IPS DF 4.7 (cell line): ENCODE measurements around the gene LRP1-AS.

Experiments used
- DNase-seq: peaks from one replicate; pipeline ENCODE4 v3.0.0-alpha.2; 2013; ENCODE audit warnings: low spot score; ENCODE audit errors: extremely low read depth

LRP1-AS gene

DNA sequence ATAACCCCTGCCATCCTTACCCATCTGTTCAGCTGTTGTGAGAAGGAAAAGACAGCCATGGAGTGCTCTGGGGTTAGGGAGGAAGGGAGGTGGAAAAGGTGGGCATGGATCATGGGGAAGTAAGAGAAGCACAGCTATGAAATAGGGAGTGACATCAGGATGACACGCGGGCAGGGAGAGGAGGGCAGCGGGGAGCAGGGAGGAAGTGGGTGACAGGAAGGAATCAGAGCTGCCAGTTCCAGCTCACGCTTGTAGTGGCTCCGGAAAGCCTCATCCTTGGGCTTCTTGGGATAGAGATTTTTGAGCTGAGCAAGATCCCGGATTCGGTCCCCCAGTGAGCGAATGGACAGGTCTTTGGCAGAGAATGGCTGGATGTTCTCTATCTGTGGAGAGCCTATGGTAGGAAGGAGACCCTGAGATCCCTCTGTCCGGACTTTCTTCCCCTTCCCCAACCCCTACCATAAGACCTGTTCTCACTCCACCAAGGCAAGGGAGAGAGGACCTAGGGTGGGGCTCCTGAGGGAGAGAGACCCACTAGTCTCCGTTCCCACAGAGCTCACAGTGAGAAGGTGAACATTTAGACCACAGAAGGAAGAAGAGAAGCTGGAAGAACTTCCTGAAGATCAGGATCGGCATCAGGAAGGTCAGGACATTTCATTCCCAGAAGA is 48.2 kb downstream of the LRP1-AS start:
- no peak for DNase-seq

DNA sequence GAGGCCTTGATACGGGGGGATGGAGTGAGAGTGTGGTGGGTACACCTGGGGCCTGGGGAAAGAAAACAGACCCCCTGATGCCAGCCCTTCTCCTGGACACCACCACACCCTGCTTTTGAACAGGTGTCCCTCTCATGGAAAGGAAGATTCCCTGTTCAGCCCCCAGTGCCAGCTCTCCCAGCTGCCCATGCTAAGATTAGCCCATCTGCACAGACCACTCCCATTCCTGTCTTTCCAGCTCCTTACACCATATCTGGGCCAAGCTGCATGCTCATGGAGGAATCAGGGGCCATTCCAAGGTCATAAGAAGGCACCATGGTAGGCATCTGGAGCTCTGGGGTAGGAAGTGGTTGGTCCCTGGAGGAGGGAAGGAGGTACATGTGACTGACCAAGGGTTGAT is 48.9 kb downstream of the LRP1-AS start:
- DNase-seq, result no peak

DNA sequence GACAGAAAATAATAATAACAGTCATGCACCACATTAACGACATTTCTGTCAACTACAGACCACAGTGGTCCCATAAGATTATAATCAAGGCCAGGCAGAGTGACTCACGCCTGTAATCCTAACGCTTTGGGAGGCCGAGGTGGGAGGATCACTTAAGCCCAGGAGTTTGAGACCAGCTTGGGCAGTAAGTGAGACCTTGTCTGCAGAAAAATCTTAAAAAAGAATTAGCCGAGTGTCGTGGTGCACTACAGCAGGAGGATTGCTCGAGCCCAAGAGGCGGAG is 49.9 kb downstream of the LRP1-AS start:
- DNase-seq, result no peak

DNA sequence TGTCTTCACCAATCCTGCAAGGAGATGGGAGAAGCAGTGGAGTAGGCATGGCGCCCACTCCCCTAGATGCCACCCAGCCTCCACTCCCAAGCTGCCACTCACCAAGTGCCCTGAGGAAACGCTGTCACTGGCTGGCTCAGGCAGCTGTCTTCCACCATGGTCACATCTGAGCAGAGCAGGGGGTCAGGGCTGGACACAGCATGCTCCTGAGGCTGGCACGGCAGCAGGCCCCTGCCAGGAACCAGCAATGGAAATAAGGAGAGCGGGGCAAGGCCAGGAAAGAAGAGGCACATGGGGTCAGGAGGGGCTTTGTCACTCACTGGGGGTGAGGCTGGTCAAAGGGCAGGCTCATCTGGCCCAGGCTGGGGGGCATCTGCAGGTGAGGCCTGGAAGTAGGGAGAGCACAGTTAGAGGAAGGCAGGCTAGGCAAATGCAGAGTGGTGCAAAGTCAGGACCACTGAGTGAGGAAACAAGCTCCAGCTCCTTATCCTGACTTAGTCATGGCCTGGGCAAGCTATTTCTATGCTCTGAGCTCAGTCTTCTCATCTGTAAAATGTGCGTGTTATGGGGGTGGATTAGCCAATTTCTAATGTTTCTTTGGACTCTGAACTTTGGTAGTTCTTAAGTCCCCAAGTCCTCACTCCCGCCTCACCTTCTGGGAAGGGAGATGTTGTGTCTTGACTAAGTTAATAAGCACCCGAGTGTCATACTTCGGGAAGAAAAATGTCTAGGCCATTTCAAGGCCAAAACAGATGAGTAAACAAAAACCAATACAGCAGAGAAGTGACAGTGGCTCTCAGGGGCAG is 50.5 kb downstream of the LRP1-AS start:
- no peak for DNase-seq

DNA sequence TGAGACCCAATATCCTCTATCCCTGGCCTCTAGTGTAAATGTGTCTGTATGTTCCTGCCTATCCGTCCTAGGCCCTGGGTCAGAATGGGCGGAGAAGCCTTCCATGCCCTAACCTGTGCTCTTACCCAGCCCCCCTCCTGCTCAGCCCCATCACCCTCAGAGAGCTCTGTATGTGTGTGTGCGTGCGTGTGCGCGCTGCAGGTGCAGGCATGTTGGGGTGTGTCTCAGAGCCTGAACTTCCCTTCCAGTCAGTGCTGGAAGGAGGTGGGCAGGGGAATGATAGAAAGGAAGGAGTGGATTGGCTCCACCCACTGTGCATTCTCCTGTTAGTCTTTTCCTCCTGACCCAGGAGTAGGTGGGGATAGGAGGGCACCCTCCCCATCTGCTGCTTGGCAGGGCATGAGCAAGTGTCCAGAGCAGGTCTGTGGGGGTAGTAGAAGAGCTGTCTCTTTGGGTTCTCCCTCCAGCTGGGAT is 51.3 kb downstream of the LRP1-AS start:
- DNase-seq, result no peak

DNA sequence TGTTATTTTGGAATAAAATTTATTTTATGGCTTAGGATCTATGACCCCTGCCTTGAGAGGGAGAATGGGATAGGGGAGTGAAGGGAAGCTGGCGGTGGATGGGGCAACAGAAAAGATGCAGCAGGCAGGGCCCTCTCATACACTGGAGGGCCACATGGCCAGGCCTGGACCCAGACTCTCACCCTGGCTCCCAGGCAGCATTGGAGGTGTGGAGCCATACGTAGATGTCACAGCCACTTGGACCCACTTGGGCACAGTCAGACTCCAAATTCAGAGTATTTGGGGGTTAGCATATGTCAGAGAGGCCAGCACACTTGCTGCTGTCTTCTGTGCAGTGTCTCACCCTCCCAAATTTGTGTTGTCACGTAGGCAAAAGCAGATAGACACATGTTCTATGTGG is 52.0 kb downstream of the LRP1-AS start:
- no peak for DNase-seq
